Stimulated activated CD8-positive, alpha-beta memory T cell treated with anti-CD3 and anti-CD28 coated beads, Interleukin-2, amount 100 ng/mL, for 1 hour (primary cell): ENCODE data around the gene C1orf105.

ENCODE experiments used
- DNase-seq, 2 donors: peaks; one replicate each; pipeline ENCODE4 v3.0.0-alpha.2; 2020; ENCODE audit warnings: low read depth in 2 of 2

Gene C1orf105

DNA sequence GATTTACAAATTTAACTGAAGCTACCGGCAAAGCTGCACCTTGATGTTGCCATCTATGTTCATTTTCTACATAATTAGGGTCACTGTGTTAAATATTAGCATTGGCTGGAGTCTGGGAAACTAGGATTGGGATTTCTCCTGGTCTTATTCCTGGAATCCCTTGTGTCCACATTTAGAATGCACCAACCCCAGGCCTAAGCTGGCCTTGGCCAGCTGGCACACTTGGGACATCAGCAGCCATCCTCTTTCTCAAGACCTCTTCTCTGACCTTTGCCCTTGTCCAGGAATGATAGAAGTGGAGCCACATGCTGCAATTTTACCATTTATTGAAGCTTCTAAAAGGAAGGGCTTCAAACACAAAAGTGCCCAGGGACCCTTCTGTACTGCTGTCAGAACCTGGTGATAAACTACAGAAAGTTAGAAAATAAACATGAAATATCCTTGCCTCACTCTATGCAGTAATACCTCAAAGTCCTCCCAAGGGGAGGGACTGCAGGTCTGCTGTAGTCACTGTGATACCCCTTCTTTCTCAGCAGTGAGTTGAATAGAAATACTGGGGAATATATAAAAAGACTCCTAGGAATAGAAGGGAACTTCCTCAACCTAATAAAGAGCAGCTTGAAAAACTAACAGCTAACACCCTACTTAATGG lies 37.1 kb downstream of the C1orf105 start:
- no peak for DNase-seq

DNA sequence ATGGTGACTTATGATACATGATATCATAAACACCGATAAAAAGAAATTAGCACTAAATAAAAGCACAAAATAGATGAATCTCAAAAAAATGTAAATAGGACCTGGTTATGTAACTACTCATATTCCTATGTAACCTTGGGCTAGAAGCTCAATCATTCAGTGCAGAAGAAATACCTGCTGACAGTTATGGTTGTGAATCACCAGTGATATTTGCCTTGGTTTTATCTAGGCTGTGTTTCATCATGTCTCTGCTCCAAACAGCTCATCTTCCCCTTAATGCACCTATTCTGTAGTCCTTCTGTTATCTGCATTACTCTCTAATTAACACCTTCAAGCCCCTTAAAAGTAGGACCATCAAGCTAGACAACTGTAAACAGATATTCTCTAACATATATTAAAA lies 39.7 kb downstream of the C1orf105 start:
- DNase-seq, result no peak

DNA sequence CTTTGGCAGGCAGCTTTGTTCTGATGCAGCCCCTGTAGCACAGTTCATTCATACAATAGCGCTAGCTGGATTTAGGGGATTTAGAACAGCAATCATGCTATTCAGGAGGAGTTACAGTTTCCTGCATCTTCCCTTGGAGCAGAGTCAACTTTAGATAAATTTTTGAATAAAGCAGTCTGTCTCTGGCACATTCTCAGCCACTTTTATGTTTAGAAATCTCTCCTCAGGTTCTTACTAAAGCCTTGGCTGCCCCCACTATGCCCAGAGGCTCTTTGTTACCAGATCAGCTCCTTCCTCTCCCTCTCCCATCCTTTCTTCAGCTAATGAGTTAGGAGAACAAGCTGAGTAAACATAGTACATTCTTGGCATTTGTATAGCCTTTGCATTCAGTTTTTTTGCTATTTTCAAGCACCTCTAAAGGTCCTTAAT lies 40.4 kb downstream of the C1orf105 start:
- no peak for DNase-seq

DNA sequence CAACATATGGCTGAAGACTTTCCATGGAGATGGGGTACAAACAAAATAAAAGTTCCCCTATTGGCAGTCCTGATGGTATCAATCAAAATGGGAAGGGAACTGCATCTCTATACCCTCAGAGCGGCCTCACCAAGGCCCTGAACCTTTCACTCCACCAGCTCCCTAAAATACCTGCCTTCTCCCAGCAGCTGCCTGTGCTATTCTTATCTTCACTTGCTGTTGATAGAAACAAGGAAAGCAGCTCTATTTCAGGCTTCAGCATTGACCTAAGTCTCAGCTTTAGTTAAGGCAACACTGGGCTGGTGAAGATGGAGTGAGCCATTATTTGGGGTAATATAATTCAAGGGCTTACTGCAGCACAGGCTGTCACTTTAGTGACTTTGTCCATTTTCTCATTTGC lies 45.1 kb downstream of the C1orf105 start:
- no peak for DNase-seq

DNA sequence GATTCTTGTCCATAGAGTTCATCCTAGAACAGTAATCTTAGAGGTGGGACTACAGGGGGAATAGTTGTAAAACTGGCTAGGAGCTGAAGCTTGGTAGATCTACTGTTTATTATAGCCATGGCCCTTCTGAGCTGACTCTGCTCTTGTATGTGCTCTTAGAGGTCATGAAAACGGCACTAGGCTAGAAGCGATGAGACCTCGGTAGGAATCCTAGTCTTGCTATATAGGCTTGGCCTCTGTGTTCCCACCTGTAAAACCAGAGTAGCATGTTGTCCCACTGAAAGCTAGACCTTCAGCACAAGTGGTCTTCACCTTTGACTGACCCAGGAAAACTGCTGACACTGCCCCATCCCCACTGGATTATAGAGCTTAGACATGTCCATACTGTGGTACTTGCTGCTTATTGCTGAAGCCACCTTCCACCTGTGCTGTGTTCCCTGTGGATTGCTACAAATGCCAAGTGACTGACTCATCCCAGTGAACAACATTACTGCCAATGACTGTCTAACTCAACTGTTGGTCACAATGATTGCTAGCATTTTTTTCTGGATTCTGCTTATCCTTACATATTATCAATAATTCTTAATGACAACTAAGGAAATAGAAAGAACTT lies 46.4 kb downstream of the C1orf105 start:
- DNase-seq, result no peak

- DNase-seq, result no peak
Observed at GRCh38 chr1:172467446-172467845, 47.0 kb downstream of the C1orf105 start.

- DNase-seq, result no peak
Observed at GRCh38 chr1:172468296-172468695, 47.8 kb downstream of the C1orf105 start.

- no peak for DNase-seq
Observed at GRCh38 chr1:172469717-172470116, 49.2 kb downstream of the C1orf105 start.

DNA sequence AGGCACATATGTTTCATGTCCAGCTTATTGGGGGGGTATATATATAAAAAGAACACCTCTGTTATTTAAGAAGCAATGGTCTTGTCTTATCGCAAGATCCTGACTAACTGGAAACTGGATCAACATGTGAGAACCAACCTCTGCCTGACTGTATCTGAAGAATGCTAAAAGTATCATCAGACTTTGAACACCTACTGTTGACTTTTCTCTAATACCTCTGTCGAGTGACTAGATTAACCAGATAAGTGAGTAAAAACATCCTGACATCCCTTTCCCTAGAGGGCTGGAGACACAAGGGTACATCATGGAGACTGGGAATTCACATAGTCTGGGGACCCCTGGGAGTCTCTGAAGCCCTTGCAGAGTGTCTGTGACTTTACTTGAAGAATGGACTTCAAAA lies 49.7 kb downstream of the C1orf105 start:
- DNase-seq, result no peak

GRCh38 chr1:172471666-172472065 lies 51.2 kb downstream of the C1orf105 start:
- DNase-seq, result no peak

- DNase-seq, result no peak
Observed at GRCh38 chr1:172472495-172472894, 52.0 kb downstream of the C1orf105 start.

DNA sequence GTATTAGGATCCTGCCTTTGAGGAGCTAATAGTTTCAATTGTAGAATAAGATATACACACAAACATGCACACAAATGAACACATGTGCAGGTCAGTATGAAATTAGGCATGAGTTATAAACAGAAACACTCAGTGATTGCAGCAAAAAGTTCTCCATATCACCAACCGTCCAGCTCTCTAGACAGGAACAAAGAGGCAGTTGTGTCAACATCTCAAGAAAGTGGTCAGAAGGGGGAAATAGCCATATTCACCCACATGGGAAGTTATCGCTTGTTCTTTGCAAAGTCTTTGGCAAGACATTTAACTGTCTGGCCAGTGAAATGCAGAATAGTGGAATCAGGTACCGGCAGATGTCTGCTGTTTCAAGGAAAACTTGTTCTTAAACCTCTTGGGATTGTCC lies 52.8 kb downstream of the C1orf105 start:
- DNase-seq, result no peak

DNA sequence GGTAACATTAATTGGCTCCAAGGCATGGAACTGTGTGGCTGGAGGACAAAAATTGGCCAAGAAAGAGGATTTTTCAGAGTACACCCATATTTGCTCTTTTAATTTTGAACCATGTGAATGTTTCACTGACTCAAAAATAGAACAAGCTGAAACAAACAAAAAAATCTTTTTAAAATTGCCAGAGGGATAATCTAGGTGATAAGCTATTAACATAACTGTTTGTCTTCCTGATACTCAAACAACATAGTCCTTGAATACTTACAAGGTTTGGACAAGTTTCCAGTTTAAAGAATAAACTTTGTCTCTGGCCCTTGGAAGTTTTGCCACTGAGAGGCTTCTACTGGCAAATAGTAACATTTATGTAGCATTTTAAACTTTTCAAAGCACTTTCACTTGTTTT lies 53.4 kb downstream of the C1orf105 start:
- no peak for DNase-seq

- no peak for DNase-seq
Observed at GRCh38 chr1:172476218-172476811, 55.8 kb downstream of the C1orf105 start.

- no peak for DNase-seq
Observed at GRCh38 chr1:172477216-172477615, 56.7 kb downstream of the C1orf105 start.

GRCh38 chr1:172477741-172478140 lies 57.3 kb downstream of the C1orf105 start:
- no peak for DNase-seq

- no peak for DNase-seq
Observed at GRCh38 chr1:172478485-172478884, 58.0 kb downstream of the C1orf105 start.

DNA sequence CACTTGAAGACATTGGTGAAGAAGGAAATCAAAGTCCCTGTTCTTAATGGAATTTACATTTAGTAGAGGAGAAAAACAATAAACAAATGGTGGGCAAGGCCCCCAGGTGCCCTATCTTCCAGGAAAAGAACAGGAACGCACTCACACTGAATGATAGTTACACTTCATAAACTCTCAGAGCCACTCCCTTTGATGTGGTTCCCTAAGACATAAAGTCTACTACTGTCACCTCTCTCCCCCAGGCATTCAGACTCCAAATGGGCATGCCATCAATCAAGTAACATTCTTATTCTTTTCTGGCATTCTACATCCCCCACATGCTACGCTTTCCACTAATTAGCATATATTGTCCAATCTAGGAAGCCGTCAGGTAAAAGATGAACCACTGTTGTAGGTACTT lies 59.9 kb downstream of the C1orf105 start:
- DNase-seq, result no peak

DNA sequence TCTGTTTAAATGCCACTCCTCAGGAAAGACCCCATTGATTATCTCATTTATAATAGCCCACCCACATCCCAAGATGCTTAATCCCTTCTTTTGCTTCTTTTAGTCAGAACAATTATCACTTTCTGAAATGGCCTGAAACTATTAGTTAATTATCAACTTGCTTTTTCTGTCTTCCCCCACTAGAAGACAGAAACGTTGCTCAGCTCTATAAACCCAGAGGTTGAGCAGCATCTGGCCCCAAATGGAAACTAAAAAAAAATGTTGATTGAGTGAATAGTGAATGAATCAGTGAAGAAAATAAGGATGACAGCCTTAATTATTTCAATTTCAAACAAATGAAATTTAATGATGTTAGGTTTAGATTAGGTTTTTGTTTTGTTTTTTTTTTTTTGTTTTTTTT lies 61.6 kb downstream of the C1orf105 start:
- no peak for DNase-seq

GRCh38 chr1:172483448-172483847 lies 63.0 kb downstream of the C1orf105 start:
- no peak for DNase-seq

GRCh38 chr1:172484252-172484651 lies 63.8 kb downstream of the C1orf105 start:
- DNase-seq, result no peak

GRCh38 chr1:172485626-172486025 lies 65.1 kb downstream of the C1orf105 start:
- no peak for DNase-seq

- no peak for DNase-seq
Observed at GRCh38 chr1:172486805-172487454, 66.4 kb downstream of the C1orf105 start.
